Endothelial cell of umbilical vein (primary cell): Measurements from ENCODE around the gene CPB1. TPM values are rescaled to one million over a fixed set of nuclear protein-coding genes. Genes with fewer than 3 reads are reported as not detected.

Source experiments
- BruUV-seq: library from RNA; stranded (reverse); fragments of 400-500 nt; replicated peaks from 2 replicates; lab custom pipeline; 2021; lab: Mats Ljungman, UMichigan
- CTCF ChIA-PET: fragments of 300-600, 350-600 bp; sonication (Branson Sonifier 250); formaldehyde crosslinking; loops from one replicate; lab custom pipeline; 2021; ENCODE audit warnings: antibody characterized with exemption, inconsistent platforms; lab: Charles Lee
- POLR2A ChIA-PET: fragments of 300-600, 350-600 bp; sonication (Branson Sonifier 250); formaldehyde crosslinking; loops from one replicate; lab custom pipeline; 2021; ENCODE audit warnings: antibody characterized with exemption, inconsistent platforms; lab: Charles Lee
- DNase-seq: peaks from one replicate; pipeline ENCODE4 v3.0.0-alpha.2; 2011; ENCODE audit warnings: low read depth, low spot score
- FAIRE-seq: peaks from 2 replicates; lab custom pipeline; 2011; peaks lifted over from hg19 to GRCh38; lab: Jason Lieb, UNC
- H2AFZ ChIP-seq: 2 replicates; pipeline ENCODE4 v1.6.0; 2012; ENCODE audit warnings: low read depth, low read length, control low read depth, inconsistent platforms
- H3K27ac ChIP-seq: 2 replicates; pipeline ENCODE4 v1.5.1; 2011; ENCODE audit warnings: low read depth, mild to moderate bottlenecking, control low read depth, low read length, moderate library complexity; ENCODE audit not compliant: insufficient read depth
- H3K27me3 ChIP-seq, 2 experiments: 2 replicates each; pipeline versions ENCODE4 v1.6.0 to v1.6.1; 2011; ENCODE audit warnings: low read length in 2 of 2, mixed read lengths in 1 of 2; ENCODE audit not compliant: control insufficient read depth in 2 of 2, insufficient read depth in 2 of 2
- H3K36me3 ChIP-seq, 2 experiments: 2 replicates in 1 of 2; 3 replicates in 1 of 2; pipeline ENCODE4 v1.5.1; 2011; ENCODE audit warnings: low read length in 2 of 2, mild to moderate bottlenecking in 1 of 2, moderate library complexity in 1 of 2; ENCODE audit not compliant: control insufficient read depth in 2 of 2, insufficient read depth in 2 of 2; ENCODE audit errors: extremely low read depth in 1 of 2
- H3K4me1 ChIP-seq: 3 replicates; pipeline ENCODE4 v1.5.1; 2011; ENCODE audit warnings: mild to moderate bottlenecking, low read length; ENCODE audit not compliant: control insufficient read depth, insufficient read depth; ENCODE audit errors: extremely low read depth
- H3K4me2 ChIP-seq: 2 replicates; pipeline ENCODE4 v1.6.1; 2011; ENCODE audit warnings: low read length, control low read depth, mixed read lengths; ENCODE audit not compliant: insufficient read depth
- H3K4me3 ChIP-seq, 3 experiments: fragments of 200-600 bp in 1 of 3; sonication (generic), shearing (Covaris generic) in 1 of 3; replicated peaks in 1 of 3; 2 replicates each; pipeline ENCODE4 v1.5.1; 2011 to 2016; ENCODE audit warnings: control low read depth in 3 of 3, low read length in 3 of 3, mild to moderate bottlenecking in 2 of 3, inconsistent platforms in 1 of 3, low read depth in 1 of 3, moderate library complexity in 1 of 3; ENCODE audit not compliant: insufficient read depth in 1 of 3
- H3K79me2 ChIP-seq: 2 replicates; pipeline ENCODE4 v1.6.0; 2012; ENCODE audit warnings: low read length, inconsistent platforms; ENCODE audit not compliant: control insufficient read depth, insufficient read depth
- H3K9ac ChIP-seq: replicated peaks from 2 replicates; pipeline ENCODE3; 2011; ENCODE audit warnings: low read length, control low read depth; ENCODE audit not compliant: insufficient read depth; ENCODE audit errors: extremely low read depth
- H3K9me1 ChIP-seq: replicated peaks from 3 replicates; pipeline ENCODE4 v1.6.0; 2011; ENCODE audit warnings: mild to moderate bottlenecking, low read length; ENCODE audit not compliant: control insufficient read depth, insufficient read depth; ENCODE audit errors: extremely low read depth
- H3K9me3 ChIP-seq: replicated peaks from 2 replicates; pipeline ENCODE4 v1.5.1; 2012; ENCODE audit warnings: low read length, inconsistent platforms; ENCODE audit not compliant: control insufficient read depth, insufficient read depth
- H4K20me1 ChIP-seq: replicated peaks from 2 replicates; pipeline ENCODE3; 2011; ENCODE audit warnings: mild to moderate bottlenecking, low read length; ENCODE audit not compliant: control insufficient read depth, insufficient read depth; ENCODE audit errors: extremely low read depth
- CTCF ChIP-seq, 2 donors: IDR thresholded peaks; 1 replicate in 1 of 2; 2 replicates in 1 of 2; pipeline ENCODE4 v1.5.1; 2011; ENCODE audit warnings: low read length in 2 of 2, mild to moderate bottlenecking in 2 of 2, moderate library complexity in 2 of 2, control low read depth in 1 of 2, inconsistent platforms in 1 of 2, low read depth in 1 of 2; ENCODE audit not compliant: insufficient read depth in 1 of 2; ENCODE audit errors: extremely low read depth in 1 of 2
- EZH2 ChIP-seq: IDR thresholded peaks from 2 replicates; pipeline ENCODE4 v1.6.1; 2012; ENCODE audit warnings: borderline replicate concordance, low read depth, mild to moderate bottlenecking, moderate library complexity, low read length, inconsistent platforms; ENCODE audit not compliant: severe bottlenecking
- FOS ChIP-seq: IDR thresholded peaks from 2 replicates; pipeline ENCODE4 v1.6.1; 2011; ENCODE audit warnings: mild to moderate bottlenecking, low read length, moderate library complexity, borderline replicate concordance; ENCODE audit not compliant: insufficient read depth
- GATA2 ChIP-seq: IDR thresholded peaks from 2 replicates; pipeline ENCODE4 v1.7.0; 2011; ENCODE audit warnings: low read depth, mild to moderate bottlenecking, moderate library complexity, mixed read lengths, low read length; ENCODE audit not compliant: insufficient read length, insufficient read depth
- JUN ChIP-seq: IDR thresholded peaks from 2 replicates; pipeline ENCODE4 v1.6.1; 2011; ENCODE audit warnings: borderline replicate concordance, low read depth; ENCODE audit not compliant: insufficient read length, insufficient read depth
- MAX ChIP-seq: IDR thresholded peaks from 2 replicates; pipeline ENCODE4 v1.6.1; 2011; ENCODE audit not compliant: insufficient read depth, insufficient read length
- MYC ChIP-seq: IDR thresholded peaks from one replicate; pipeline ENCODE4 v1.6.1; 2011; ENCODE audit warnings: mild to moderate bottlenecking, low read depth, low read length
- POLR2A ChIP-seq: IDR thresholded peaks from 2 replicates; pipeline ENCODE4 v1.6.1; 2012; ENCODE audit warnings: low read depth, mild to moderate bottlenecking, control low read depth, low read length
- POLR2AphosphoS5 ChIP-seq: IDR thresholded peaks from 2 replicates; pipeline ENCODE4 v1.6.1; 2012; ENCODE audit warnings: low read depth, mild to moderate bottlenecking, control low read depth, low read length, moderate library complexity; ENCODE audit not compliant: insufficient read depth
- dilution Hi-C: fragments of 300-500 bp; cut with MboI; formaldehyde crosslinking; loops from one replicate; pipeline ENCODE4 v1.15.0; 2019; ENCODE audit warnings: low sequenced_read_pairs; ENCODE audit not compliant: extremely low pct_ligation_motif_present
- intact Hi-C: fragments of 100-400 bp; cut with micrococcal nuclease; formaldehyde crosslinking; loops from one replicate; pipeline ENCODE4 v1.10.0; 2022
- polyA plus RNA-seq, 4 experiments: library from polyadenylated mRNA; depleted of rRNA in 3 of 4; stranded (reverse) in 3 of 4; unstranded in 1 of 4; fragments of >200 nt; gene quantifications; 2 replicates each; pipeline versions ENCODE4 v1.2.1 to v1.2.3, GENCODE V29; 2011 to 2012; ENCODE audit warnings: missing spikeins in 1 of 4
- total RNA-seq: library from RNA; stranded (reverse); gene quantifications from 2 replicates; pipeline ENCODE4 v1.2.3, GENCODE V29; 2021

CPB1 gene
- total and polyA plus RNA-seq, 2 donors (not counting 3 experiments of a cell fraction or from before 2014, with no cell fraction given): not detected

GRCh38 chr3:148848410-148848809 is 20.8 kb downstream of the CPB1 start:
- H3K9ac ChIP-seq: no peak overlapping the region
- no TSS peak for BruUV-seq
- H3K9me1 ChIP-seq: no peaks in the 10 kb centered on the region
- H3K4me3 ChIP-seq: no peak overlapping the region
- no peaks in the 10 kb centered on the region for H3K79me2 ChIP-seq
- H3K36me3 ChIP-seq: no peaks in the 10 kb centered on the region
- FAIRE-seq (no peak), DNase-seq (no peak)
- no peaks in the 10 kb centered on the region for H3K9me3 ChIP-seq
- ChIA-PET POLR2A (no interaction called here), CTCF (interaction anchor here (1.0 kb wide), 1 partner anchor 15 kb away, joined by 3 read pairs; no protein-coding TSS in a partner anchor)
- H3K4me1 ChIP-seq: no peaks in the 10 kb centered on the region
- intact Hi-C loops: no loop called here
- TF ChIP-seq MYC (no peak), MAX (no peak), EZH2 (no peak), FOS (no peak), JUN (no peak), POLR2AphosphoS5 (no peak), POLR2A (no peak), CTCF (IDR thresholded peaks at IDR 0.05; ENCODE audit: extremely low read depth in 1 of 2, insufficient read depth in 1 of 2, low read depth in 1 of 2, low read length in 2 of 2) (no peak), GATA2 (no peak)
- no peaks in the 10 kb centered on the region for H4K20me1 ChIP-seq
- H2AFZ ChIP-seq: no peak overlapping the region
- no peak overlapping the region for H3K4me2 ChIP-seq
- H3K27ac ChIP-seq: no peak overlapping the region
- dilution Hi-C loops: no loop called here
- peaks cover 2 to 16% of the 10 kb centered on the region in 2 experiments for H3K27me3 ChIP-seq
